LHCN-M2 (cell line): ENCODE results near the gene LMO2. TPM values are rescaled to one million over a fixed set of nuclear protein-coding genes. Genes with fewer than 3 reads are reported as not detected.

Source experiments
- DNase-seq: peaks from one replicate; pipeline ENCODE4 v3.0.0-alpha.2; 2012; ENCODE audit warnings: low read depth
- total RNA-seq: library from RNA; depleted of rRNA; stranded (reverse); fragments of >200 nt; gene quantifications from 2 replicates; pipeline ENCODE4 v1.2.3, GENCODE V29; 2014

Gene LMO2
- total RNA-seq, 1 experiment from 2014 or later, result 3.4 TPM

DNA sequence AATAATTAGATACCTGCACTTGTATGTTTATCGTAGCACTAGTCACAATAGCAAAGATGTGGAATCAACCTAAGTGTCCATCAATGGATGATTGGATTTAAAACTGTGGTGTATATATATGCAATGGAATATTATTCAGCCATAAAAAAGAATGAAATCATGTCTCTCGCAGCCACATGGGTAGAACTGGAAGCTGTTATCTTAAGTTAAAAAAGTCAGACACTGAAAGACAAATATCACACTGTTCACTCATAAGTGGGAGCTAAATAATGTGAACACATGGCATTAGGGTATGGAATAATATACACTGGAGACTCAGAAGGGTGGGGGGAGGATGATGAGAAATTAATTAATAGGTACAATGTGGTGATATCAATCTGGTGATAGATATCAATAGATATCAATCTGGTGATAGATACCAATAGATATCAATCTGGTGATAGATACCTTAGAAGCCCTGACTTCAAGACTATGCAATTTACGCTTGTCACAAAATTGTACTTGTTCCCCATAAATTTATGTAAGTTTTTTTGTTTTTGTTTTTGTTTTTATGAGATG, 2.0 kb downstream of the LMO2 start:
- DNase-seq, result no peak

DNA sequence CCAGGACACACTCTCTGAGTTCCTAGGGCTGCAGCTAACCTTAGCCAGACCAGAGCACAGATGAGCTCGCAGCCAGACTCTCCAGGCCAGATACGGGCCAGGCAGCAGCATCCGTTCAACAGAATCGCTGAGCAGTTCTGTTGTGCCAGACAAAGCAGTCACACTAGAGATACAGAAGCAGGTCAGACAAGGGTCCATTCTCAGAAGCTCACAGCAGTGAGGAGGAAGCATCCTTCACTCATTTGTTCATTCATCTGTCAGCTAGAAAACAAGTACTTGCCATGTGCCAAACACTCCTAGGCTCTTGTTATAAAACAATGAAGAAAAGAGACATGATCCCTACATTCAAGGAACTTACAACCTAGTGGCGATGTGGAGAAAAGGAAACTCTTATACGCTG, 2.6 kb downstream of the LMO2 start:
- DNase-seq, result no peak

DNA sequence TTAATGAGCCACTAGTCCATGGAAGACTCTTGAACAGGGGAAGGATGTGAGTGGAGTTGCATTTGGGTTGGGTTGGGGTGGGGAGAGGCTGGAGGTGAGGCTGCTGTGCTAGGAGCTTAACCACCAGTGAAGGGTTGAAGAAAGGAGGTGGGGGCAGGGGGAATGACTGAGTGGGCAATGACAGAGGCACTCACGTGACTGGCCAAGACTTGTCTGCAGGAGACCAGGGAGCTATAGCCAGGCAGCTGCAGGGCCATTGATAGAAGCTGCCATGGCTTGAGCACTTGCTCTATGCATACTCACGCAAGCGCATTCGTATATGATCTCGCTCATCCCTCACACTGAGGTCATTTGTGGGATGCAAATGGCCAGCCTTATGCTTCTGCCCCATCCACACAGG, 4.0 kb downstream of the LMO2 start:
- DNase-seq, result no peak

DNA sequence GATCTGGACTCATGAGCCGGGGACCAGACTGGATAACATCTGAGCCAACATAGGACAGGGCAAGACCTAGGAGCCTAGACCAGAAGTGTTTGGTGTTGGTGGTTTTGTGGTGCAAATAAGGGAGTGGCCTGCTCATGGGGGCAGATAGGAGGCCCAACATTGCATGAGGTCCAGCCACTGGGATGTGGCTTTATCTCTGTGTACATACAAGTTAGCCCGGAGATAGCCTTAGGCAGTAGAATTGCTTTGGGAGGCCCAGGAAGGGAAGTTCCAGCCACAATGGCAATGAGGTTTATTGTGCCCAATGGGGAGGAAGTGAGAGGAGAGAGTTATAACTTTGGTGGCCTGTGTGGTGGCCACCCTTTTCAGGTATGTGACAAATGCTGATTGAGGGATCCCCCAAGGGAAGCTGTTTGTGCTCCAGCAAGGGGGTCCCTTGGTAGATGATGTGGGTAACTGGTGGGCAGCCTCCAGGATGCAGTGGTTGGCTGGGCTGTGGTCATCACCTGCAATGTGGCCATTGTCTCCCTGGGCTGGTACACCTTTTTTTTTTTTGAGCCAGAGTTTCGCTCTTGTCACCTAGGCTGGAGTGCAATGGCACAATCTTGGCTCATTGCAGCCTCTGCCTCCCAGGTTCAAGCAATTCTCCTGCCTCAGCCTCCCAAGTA, 6.4 kb downstream of the LMO2 start:
- no peak for DNase-seq

DNA sequence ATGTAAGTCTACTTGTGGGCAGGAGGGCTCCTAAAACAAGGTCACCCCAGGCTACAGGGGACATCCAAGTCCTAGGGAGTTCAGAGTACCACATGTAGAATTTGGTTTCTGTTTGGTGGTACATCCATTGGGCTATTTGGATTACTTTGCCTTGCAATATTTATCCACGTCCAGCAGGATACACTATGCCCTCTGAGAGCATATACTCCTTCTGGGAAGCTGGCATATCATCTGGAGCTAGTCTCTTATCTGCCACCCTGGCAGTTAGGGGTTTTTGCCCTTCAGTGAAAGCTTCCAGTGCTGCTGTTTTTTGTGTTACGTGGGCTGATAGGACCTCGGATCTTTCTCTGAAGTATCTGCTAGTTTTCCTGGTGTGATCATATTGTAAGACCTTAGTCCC, 7.3 kb downstream of the LMO2 start:
- DNase-seq, result no peak

DNA sequence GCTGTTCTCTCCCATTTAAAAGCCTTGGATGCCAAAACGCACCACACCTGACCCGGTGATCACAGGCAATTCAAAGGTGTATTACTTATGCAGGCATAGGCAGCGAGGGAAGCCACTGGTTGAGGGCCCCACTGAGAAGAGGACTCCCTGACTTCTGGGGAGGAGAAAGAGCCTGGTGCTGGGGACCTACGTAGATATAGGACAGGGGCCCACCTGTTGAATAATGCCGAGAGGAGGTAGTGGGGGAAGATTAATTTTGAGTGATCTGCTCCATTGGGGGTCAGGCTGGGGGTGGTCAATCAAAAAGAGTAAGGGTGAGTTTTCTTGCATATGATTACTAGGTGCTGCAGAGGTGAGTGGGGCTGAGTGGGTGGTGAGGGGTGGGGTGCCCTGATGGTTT, 7.8 kb downstream of the LMO2 start:
- no peak for DNase-seq

DNA sequence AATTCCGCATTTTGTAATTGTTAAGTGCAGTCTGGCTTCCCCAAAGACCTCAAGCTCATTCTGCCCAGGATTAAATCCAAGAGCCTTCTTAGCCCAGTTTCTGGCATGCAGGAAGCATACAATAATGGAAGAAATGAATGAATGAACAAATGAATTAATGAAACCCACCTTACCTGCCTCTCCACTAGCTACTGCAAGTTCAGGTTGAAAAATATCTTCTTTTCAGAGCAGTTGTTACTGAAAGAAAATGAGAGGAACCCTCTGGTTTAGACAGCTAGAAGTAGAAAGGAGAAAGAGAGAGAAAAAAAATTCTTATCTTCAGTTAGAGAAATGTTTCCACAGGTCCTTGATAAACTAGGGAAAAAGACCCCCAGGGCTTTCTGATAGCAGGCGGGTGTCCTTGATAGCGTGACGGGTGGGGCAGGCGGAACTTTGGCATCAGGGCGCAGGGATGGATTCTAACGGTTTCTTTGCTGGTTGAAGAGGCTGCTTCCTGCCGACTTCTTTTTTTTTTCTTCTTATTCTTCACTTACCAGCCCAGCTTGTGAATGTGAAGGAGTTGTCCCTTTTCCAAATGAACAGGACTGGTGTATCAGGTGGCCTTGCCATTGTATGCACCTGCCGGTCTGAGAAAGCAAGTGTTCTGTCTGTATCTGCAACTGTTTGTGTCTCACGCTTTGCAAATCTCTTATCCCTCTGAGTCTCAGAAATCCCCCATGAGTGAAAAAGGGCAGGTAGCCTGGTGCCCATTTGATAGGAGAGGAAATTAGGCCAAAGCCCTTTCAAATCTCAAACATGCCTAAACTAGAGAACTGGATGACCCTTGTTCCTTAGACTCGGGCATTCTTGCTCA, 10.0 kb downstream of the LMO2 start:
- DNase-seq, result no peak

DNA sequence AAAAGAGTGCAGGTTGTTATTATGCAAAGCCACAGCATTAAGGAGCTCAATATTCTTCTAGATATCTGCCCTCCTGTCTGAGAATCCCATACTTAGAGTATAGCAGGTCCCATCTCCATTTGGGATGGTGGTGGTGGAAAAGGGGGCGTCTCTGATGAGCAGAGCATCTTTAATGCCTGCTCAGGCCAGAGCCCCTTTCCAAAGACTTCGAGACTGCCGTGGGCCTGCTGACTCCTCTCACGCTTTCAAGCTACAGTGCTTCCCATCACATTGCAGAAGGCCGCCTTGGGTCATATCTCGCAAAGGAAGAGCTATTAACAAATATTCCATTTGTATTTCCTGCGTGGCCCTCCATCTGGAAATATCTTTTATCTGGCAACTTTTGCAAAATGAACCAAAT, 10.9 kb downstream of the LMO2 start:
- no peak for DNase-seq

DNA sequence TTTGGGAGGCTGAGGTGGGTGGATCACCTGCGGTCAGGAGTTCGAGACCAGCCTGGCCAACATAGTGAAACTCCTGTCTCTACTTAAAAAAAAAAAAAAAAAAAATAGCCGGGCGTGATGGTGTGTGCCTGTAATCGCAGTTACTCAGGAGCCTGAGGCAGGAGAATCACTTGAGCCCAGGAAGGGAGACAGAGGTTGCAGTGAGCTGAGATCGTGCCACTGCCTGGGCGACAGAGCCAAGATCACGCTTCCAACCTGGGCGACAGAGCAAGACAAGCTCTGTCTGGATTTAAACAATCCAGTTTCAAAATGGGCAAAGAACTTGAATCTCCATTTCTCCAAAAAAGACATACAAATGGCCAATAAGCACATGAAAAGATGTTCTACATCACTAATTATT, 12.5 kb downstream of the LMO2 start:
- no peak for DNase-seq

DNA sequence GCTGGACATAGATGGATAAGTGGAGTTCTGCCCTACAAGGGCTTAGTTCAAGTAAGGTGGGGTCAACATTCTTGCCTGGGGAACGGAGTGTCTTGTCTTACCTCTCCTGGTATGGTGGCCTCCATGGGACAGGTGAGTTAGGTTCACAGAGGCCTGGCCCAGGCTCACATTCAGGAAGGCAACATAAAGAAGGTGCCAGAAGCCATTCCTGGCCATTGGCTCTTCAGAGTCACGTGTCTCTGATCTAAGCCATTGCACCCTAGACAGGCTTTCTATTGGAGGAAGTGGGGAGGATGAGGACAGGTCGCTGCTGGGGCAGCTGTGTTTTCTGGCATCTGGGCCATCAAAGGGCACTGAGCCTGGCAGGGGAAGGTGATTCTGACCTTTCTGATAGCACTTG, 14.8 kb downstream of the LMO2 start:
- DNase-seq, result no peak

DNA sequence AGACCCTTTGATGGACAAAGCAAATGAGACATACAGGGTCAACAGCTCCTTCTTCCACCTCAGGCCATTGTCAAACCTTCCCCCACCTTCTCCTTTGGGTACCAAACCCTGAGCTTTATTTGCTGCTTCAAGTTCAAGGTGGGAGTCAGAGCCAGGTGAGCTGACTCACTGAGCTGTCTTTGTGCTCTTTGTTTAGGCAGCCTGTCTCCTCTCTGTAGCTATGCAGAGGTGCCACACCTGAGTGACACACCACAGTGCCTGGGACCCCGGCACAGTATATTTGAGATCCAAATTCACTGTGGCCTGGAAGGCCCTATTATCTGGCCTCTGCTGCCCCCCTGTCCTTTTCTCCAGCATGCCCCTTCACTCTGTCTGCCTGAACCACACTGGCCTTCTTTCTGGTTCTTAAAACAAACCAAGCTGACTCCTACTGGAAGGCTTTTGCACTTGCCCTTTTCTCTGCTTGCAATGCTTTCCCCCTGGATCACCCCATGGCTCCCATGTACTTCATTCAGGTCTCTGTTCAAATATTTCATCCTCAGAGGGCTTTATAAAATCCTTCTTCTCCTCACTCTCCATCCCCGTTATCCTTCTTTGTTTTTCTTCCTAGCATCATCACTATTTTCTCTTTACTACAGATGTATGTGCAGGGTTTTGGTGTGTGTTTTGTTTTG, 16.1 kb downstream of the LMO2 start:
- DNase-seq, result no peak

DNA sequence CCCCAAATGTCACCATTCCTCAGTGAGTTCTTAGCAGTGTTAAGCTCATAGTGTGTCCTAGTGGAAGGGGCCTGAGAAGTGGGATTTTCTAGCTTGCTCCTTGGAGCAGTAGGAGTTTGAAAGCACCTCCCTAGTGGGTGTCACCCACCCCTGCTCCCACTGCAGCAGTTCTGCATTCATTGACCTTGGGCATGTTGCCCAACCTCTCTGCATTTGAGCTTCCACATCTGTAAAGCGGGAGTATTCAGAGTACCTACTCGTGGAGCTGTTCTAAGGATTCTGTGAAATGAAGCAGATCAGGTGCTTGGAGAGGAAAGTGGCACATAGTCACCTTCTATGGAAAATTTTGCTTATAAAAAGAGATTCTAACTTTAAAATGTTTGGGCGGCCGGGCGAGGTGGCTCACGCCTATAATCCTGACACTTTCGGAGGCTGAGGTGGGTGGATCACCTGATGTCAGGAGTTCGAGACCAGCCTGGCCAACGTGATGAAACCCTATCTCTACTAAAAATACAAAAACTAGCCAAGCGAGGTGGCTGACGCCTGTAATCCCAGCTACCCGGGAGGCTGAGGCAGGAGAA, 16.9 kb downstream of the LMO2 start:
- no peak for DNase-seq

DNA sequence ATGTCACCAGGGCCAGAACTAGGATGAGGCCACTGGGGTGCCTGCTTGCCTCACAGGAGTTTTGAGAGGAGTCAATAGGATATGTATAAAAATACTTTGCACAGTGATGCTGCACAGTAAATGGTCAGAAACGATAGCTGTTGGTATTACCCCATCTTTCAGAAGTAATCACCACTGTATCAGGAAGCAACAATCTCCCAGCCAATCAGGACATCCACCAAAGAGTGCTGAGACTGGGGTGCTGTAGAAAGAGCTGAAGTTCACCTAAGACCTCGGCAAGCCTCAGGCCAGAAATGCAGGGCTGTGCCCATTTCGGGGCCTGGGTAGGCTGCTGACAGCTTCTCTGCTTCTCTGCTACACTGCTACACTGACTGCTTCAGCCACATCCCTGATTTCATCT, 17.4 kb downstream of the LMO2 start:
- DNase-seq, result no peak

DNA sequence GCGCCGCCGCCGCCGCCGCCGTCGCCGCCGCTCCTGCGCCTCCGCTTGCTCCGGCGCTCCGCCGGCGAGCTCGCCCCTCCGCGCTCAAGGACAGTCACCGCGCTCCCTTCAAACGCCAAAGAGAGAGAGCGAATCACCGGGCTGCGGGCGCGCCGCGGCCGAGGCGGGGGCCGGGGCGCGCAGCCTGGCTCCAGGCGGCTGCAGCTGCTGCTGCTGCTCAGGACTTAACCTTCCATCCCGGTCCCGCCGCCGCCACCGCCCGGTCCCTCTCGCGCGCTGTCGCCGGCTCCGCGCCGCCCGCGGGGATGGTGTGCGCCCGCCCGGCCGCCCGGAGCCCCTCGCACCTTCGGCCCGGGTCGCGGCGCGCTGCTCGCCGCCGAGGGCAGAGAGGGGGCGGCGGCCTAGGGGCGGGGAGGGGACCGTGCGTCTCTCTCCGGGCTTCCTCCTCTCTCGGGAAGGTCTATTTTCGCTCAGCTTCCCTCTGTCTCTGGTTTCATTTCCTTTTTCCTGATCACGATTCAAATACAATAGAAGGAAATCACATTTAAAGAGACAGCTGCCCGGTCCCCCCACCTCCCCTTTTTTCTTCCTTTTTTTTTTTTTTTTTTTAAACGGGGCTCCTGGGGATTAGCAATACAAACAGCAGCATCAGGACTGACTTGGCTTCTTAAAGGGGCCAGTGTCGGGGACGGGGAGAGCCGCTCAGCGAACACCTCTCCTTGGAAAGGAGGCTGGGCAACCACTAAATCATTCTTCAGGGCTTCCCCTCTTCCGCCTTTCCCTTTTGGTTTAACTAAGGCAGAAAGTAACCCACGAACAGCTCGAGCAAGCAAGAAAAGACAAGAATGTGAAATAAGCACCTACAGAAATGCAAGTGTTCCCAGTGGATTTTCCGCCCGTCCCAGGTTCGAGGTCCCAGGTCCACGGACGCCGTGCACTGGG, 22.1 kb downstream of the LMO2 start:
- peak; percentile 59 for DNase-seq

DNA sequence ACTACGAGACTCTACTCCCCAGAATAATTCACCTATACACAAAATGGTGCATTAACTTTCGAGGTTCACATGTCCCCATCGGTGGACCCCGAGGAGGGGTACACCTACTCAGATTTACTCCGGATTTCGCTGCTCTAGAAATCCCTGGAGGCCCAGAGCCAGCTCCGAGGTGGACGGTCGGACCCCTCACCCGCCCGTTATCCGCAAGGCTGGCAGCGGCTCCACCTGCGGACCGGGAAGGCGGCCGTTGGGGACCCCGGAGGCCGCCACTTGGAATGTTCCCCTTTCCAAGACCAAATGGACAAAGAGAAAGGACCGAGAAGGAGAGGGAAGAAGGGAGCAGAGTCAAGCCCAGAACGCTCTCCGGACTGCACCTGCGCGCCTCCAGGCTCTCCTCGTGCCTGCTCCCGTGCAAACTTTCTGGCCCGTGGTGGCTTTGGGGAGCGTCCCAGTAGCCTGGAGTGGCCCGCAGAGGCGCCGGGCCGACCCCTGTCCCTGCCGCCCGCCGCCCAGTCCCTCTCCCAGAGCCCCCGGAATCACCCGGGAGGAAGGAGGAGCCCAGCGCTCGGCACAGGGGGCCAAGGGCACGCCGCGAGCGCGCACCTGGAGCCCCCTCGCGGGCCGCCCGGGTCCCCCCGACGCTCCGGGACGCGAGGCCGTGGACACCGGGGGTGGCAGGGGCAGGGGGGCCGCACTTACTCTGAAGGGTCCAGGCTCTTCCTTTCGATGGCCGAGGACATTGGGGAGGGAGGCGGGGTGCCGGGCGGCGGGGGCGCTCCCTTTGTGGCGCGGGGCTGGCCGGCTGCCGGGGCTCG, 23.0 kb downstream of the LMO2 start:
- no peak for DNase-seq

DNA sequence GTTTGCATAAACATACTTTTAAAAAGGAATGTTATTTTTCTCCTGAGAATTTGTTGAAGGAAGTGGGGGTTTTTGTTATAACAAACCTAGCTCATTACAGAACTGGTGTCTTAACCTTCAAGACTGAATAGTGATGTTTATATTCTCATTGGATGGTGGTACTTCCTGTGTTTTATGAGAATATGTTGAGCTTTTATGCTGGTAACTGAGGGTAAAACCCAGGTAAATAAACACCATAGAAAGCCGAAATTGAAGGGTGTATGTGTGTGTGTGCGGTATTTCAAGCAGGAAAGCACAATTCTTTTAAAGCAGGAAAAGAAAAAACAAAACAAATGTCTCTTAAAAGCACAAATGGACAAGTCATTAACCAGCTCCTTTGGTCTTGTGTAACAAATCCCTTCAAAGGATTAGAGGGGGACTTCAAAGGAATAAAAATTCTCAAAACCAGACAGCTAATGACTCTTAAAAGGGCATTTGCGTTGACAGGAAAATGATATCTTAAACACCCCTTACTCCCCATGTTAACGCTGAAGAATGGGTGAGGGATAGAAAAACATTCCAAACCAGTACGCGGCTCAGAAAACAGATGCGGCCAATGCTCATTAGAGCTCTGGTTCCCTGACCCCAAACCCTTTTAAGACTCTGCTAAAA, 23.8 kb downstream of the LMO2 start:
- no peak for DNase-seq

DNA sequence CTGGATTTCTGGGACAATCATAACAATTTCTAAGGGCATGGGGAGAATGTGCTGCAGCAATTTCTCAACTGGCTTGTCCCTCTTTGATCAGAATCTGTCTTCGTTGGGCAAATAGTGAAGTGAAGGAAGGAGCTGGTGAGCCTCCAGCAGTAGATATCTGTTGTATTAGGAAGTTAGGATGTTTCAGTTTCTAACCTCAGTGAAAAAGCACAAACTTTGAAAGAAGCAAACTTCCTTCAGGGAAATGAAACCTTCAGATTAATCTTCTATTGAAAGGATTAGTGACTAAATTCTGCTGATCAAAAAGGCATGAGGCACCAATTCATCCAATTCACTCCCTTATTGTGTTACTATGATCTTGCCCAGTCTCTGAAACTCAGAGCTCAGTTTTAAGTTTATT, 24.3 kb downstream of the LMO2 start:
- no peak for DNase-seq

DNA sequence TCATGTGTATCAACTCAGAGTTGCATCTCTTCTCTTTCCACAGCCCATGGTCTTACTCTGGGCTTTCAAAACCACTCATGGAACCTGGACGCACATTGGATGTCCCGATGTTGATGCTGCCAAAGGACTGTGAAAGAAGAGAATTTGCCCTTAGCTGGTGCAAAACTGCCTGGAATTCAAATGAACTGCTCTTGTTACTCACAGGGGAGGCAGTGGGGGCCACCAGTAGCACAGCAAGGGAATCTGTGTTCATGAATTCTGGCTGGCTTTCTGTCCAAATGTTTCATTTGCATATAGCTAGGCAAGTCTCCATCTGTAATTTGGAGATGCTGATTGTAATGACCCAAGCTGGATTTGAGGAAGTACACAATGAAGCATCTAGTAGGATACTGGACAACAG, 24.9 kb downstream of the LMO2 start:
- DNase-seq, result no peak

DNA sequence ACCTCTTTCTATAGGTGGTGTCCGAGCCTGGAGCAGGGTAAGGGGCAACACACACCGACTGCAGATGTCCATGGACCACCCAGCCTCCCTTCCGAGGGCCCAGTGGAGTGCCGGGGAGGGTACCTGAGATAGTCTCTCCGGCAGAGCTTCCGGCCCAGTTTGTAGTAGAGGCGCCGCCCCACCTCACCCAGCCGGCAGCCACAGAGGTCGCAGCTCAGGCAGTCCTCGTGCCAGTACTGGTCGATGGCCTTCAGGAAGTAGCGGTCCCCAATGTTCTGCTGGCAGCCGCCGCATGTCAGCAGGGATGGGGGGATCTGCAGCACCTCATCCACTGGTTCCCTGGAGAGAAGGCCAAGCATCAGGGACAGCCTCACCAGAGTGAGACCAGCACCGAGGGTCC, 27.4 kb downstream of the LMO2 start:
- no peak for DNase-seq
